Measurements from ENCODE around the gene PJA2.

The PJA2 gene

GRCh38 chr5:109408991-109409843 is 557 bp downstream of the PJA2 start:
- TF ChIP-seq CTCF (IDR thresholded peaks at IDR 0.05; ENCODE audit: low read length, missing control alignments), result no peak
- H3K4me3 ChIP-seq (replicated peaks; ENCODE audit: low read depth, low read length), result peak overlapping the region; percentile 72
- peak; percentile 85 for DNase-seq (ENCODE audit: low read depth)

GRCh38 chr5:109407913-109408312 is 1.9 kb downstream of the PJA2 start:
- TF ChIP-seq CTCF (IDR thresholded peaks at IDR 0.05; ENCODE audit: low read length, missing control alignments), result no peak
- DNase-seq (ENCODE audit: low read depth), result no peak
- peak overlapping the region; percentile 72 for H3K4me3 ChIP-seq (replicated peaks; ENCODE audit: low read depth, low read length)

GRCh38 chr5:109406719-109407118 is 3.1 kb downstream of the PJA2 start:
- H3K4me3 ChIP-seq (replicated peaks; ENCODE audit: low read depth, low read length), result peak overlapping the region; percentile 72
- TF ChIP-seq CTCF (IDR thresholded peaks at IDR 0.05; ENCODE audit: low read length, missing control alignments), result no peak

GRCh38 chr5:109404428-109404960 is 5.3 kb downstream of the PJA2 start:
- TF ChIP-seq CTCF (IDR thresholded peaks at IDR 0.05; ENCODE audit: low read length, missing control alignments), result no peak
- no peak overlapping the region for H3K4me3 ChIP-seq (replicated peaks; ENCODE audit: low read depth, low read length)
- DNase-seq (ENCODE audit: low read depth), result no peak

More at GRCh38 chr5:109406719-109407118, 3.1 kb downstream of the PJA2 start:
- DNase-seq (ENCODE audit: low read depth), result no peak

GRCh38 chr5:109403469-109403868 is 6.3 kb downstream of the PJA2 start:
- no peak for DNase-seq (ENCODE audit: low read depth)
- no peak overlapping the region for H3K4me3 ChIP-seq (replicated peaks; ENCODE audit: low read depth, low read length)
- TF ChIP-seq CTCF (IDR thresholded peaks at IDR 0.05; ENCODE audit: low read length, missing control alignments), result no peak

- TF ChIP-seq CTCF (IDR thresholded peaks at IDR 0.05; ENCODE audit: low read length, missing control alignments), result peak; percentile 1
- H3K4me3 ChIP-seq (replicated peaks; ENCODE audit: low read depth, low read length), result no peak overlapping the region
- peak; percentile 84 for DNase-seq (ENCODE audit: low read depth)
These were observed 10.5 kb downstream of the PJA2 start for GRCh38 chr5:109399092-109399759.
